Neural cell (in vitro differentiated cells): Measurements from ENCODE around the gene TOP1. TPM values are rescaled to one million over a fixed set of nuclear protein-coding genes. Genes with fewer than 3 reads are reported as not detected.

Experiments used
- H2AFZ ChIP-seq: fragments of 200-600, 300-800 bp; sonication (generic), shearing (Covaris generic); 2 replicates; pipeline ENCODE4 v1.6.0; 2014; ENCODE audit warnings: low read depth, mild to moderate bottlenecking, antibody characterized with exemption, low read length, moderate library complexity
- H3F3A ChIP-seq: fragments of 200-600 bp; shearing (Covaris generic); 2 replicates; pipeline ENCODE4 v1.6.1; 2016; ENCODE audit warnings: mild to moderate bottlenecking, moderate library complexity, mixed read lengths, antibody characterized with exemption, low read length; ENCODE audit not compliant: insufficient read depth, poor library complexity, severe bottlenecking
- H3K27ac ChIP-seq: fragments of 200-600, 300-800 bp; sonication (generic), shearing (Covaris generic); 2 replicates; pipeline ENCODE4 v1.5.1; 2014; ENCODE audit warnings: mild to moderate bottlenecking, low read length, moderate library complexity
- H3K27me3 ChIP-seq: fragments of 300-800, 200-600 bp; sonication (generic), shearing (Covaris generic); 2 replicates; pipeline ENCODE4 v1.6.0; 2014; ENCODE audit warnings: mild to moderate bottlenecking, low read depth, low read length, moderate library complexity; ENCODE audit not compliant: insufficient read depth
- H3K36me3 ChIP-seq: fragments of 300-800, 200-600 bp; sonication (generic), shearing (Covaris generic); 2 replicates; pipeline ENCODE4 v1.5.1; 2014; ENCODE audit warnings: mild to moderate bottlenecking, antibody characterized with exemption, low read length, moderate library complexity; ENCODE audit not compliant: insufficient read depth
- H3K4me2 ChIP-seq: fragments of 300-800, 200-600 bp; sonication (generic), shearing (Covaris generic); 2 replicates; pipeline ENCODE4 v1.6.0; 2014; ENCODE audit warnings: mild to moderate bottlenecking, low read length
- H3K4me3 ChIP-seq: fragments of 300-800, 200-600 bp; sonication (generic), shearing (Covaris generic); 2 replicates; pipeline ENCODE4 v1.5.1; 2014; ENCODE audit warnings: mild to moderate bottlenecking, low read length, moderate library complexity
- H3K79me2 ChIP-seq: fragments of 200-600 bp; shearing (Covaris generic); replicated peaks from 2 replicates; pipeline ENCODE4 v1.6.0; 2014; ENCODE audit warnings: mild to moderate bottlenecking, low read length, moderate library complexity; ENCODE audit not compliant: insufficient read depth
- H3K9ac ChIP-seq: fragments of 300-800, 200-600 bp; sonication (generic), shearing (Covaris generic); 2 replicates; pipeline ENCODE4 v1.6.1; 2016; ENCODE audit warnings: mild to moderate bottlenecking, low read length, mixed read lengths
- H3K9me2 ChIP-seq: fragments of 200-600 bp; shearing (Covaris generic); 2 replicates; pipeline ENCODE4 v1.6.1; 2016; ENCODE audit warnings: mild to moderate bottlenecking, low read length, mixed read lengths; ENCODE audit not compliant: insufficient read depth
- H3K9me3 ChIP-seq: fragments of 200-600, 300-800 bp; sonication (generic), shearing (Covaris generic); 2 replicates; pipeline ENCODE4 v1.6.1; 2016; ENCODE audit warnings: mild to moderate bottlenecking, mixed run types, low read length, moderate library complexity, mixed read lengths
- H4K20me1 ChIP-seq: fragments of 200-600 bp; shearing (Covaris generic); 2 replicates; pipeline ENCODE4 v1.6.1; 2016; ENCODE audit warnings: mild to moderate bottlenecking, mixed run types; ENCODE audit not compliant: insufficient read depth
- EP300 ChIP-seq: fragments of 450-650 bp; conservative IDR thresholded peaks from 2 replicates; pipeline ENCODE4 v1.6.1; 2014; ENCODE audit warnings: antibody characterized with exemption, mild to moderate bottlenecking, moderate library complexity; ENCODE audit not compliant: poor library complexity, severe bottlenecking
- MXI1 ChIP-seq: fragments of 450-650 bp; conservative IDR thresholded peaks from 2 replicates; pipeline ENCODE4 v1.6.1; 2014; ENCODE audit warnings: antibody characterized with exemption, mild to moderate bottlenecking; ENCODE audit not compliant: poor library complexity, severe bottlenecking
- POLR2AphosphoS5 ChIP-seq: IDR thresholded peaks from 2 replicates; pipeline ENCODE4 v1.6.1; 2012
- RAD21 ChIP-seq: fragments of 450-650 bp; conservative IDR thresholded peaks from 2 replicates; pipeline ENCODE4 v1.6.1; 2014; ENCODE audit warnings: antibody characterized with exemption, mild to moderate bottlenecking, moderate library complexity
- SMC3 ChIP-seq: fragments of 450-650 bp; conservative IDR thresholded peaks from 2 replicates; pipeline ENCODE4 v1.6.1; 2014; ENCODE audit warnings: antibody characterized with exemption, mild to moderate bottlenecking, moderate library complexity; ENCODE audit not compliant: poor library complexity
- polyA plus RNA-seq: library from polyadenylated mRNA; depleted of rRNA; stranded (reverse); fragments of >200 nt; gene quantifications from 2 replicates; pipeline ENCODE4 v1.2.3, GENCODE V29; 2014
- TF ChIP-seq, protein P1 (sequence below): IDR thresholded peaks from 2 replicates; pipeline ENCODE4 v1.6.1; 2012; ENCODE audit warnings: borderline replicate concordance

TOP1 gene
- polyA plus RNA-seq, 1 donor from 2014 or later: 33.2 TPM

DNA sequence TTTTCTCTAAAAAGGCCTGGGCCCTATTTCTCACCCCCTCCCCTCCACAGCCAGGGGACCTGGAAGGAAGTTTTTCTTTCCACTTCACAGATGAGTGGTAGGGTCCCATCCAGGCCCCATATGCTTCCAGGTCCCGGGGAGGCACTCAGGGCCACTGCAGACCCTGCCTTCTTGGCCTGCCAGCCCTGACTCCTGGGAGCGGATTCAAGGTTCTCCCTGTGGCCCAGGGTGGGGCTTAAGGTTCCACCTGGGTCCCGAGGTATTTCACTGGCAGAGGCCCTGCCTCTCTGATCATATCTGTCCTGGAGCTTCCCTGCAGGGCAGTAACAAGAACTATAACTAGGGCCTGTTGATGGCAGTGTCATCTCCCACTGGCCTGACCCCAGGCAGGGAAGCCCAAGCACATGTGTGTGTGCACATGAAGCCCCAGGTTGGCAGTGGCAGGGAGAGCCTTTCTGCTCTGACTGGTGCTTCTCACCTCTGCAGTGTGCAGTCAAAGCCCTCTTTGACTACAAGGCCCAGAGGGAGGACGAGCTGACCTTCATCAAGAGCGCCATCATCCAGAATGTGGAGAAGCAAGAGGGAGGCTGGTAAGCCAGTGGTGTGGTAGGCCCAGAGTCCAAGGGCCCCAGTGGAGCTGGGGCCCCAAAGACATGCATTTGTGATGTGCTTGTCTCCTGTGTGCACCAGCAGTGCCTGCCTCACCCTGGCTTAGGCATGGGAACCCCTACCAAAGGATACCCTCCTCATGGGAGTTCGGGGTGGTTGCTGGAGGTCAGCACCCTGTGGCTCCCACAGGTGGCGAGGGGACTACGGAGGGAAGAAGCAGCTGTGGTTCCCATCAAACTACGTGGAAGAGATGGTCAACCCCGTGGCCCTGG, 139.9 kb downstream of the TOP1 start:
- H3K4me3 ChIP-seq: no peak overlapping the region
- no peaks in the 10 kb centered on the region for H3F3A ChIP-seq
- H3K79me2 ChIP-seq: no peaks in the 10 kb centered on the region
- H3K9me3 ChIP-seq: no peaks in the 10 kb centered on the region
- H3K9me2 ChIP-seq: no peaks in the 10 kb centered on the region
- H2AFZ ChIP-seq: no peak overlapping the region
- H3K9ac ChIP-seq: no peak overlapping the region
- H4K20me1 ChIP-seq: no peaks in the 10 kb centered on the region
- TF ChIP-seq MXI1 (no peak), SMC3 (no peak), EP300 (no peak)
- no peak overlapping the region for H3K4me2 ChIP-seq
- no peak overlapping the region for H3K27ac ChIP-seq
- peaks cover 11% of the 10 kb centered on the region for H3K36me3 ChIP-seq
- no peaks in the 10 kb centered on the region for H3K27me3 ChIP-seq

DNA sequence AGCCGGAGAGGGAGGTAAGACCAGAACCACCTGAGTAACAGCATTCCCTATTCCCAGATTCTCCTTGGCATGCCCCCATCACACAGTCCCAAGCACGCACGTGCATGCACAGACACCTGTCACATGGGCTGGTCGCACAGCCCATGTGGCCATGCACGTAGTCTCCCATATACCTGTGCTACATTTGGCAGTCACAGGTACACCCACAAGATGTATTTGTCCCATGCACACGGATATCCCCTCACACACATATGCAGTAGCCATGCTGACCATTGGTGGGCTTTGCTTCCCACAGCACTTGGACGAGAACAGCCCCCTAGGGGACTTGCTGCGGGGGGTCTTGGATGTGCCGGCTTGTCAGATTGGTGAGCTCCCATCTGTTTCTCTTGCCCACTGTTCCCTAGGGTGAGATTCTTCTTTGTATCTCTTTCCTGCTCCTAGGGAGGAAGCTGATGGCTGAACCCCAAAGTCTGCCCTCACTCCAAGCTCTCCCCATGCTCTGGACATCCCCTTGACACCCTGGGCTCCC, 140.6 kb downstream of the TOP1 start:
- no peak overlapping the region for H3K9ac ChIP-seq
- H3K4me3 ChIP-seq: no peak overlapping the region
- H3K79me2 ChIP-seq: no peaks in the 10 kb centered on the region
- no peaks in the 10 kb centered on the region for H3K9me2 ChIP-seq
- H4K20me1 ChIP-seq: no peaks in the 10 kb centered on the region
- peaks cover 5% of the 10 kb centered on the region for H3K36me3 ChIP-seq
- no peak overlapping the region for H2AFZ ChIP-seq
- H3F3A ChIP-seq: no peaks in the 10 kb centered on the region
- H3K27ac ChIP-seq: no peak overlapping the region
- TF ChIP-seq, protein P1, sequence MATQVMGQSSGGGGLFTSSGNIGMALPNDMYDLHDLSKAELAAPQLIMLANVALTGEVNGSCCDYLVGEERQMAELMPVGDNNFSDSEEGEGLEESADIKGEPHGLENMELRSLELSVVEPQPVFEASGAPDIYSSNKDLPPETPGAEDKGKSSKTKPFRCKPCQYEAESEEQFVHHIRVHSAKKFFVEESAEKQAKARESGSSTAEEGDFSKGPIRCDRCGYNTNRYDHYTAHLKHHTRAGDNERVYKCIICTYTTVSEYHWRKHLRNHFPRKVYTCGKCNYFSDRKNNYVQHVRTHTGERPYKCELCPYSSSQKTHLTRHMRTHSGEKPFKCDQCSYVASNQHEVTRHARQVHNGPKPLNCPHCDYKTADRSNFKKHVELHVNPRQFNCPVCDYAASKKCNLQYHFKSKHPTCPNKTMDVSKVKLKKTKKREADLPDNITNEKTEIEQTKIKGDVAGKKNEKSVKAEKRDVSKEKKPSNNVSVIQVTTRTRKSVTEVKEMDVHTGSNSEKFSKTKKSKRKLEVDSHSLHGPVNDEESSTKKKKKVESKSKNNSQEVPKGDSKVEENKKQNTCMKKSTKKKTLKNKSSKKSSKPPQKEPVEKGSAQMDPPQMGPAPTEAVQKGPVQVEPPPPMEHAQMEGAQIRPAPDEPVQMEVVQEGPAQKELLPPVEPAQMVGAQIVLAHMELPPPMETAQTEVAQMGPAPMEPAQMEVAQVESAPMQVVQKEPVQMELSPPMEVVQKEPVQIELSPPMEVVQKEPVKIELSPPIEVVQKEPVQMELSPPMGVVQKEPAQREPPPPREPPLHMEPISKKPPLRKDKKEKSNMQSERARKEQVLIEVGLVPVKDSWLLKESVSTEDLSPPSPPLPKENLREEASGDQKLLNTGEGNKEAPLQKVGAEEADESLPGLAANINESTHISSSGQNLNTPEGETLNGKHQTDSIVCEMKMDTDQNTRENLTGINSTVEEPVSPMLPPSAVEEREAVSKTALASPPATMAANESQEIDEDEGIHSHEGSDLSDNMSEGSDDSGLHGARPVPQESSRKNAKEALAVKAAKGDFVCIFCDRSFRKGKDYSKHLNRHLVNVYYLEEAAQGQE: no peak
- TF ChIP-seq POLR2AphosphoS5: peak; percentile 6
- no peaks in the 10 kb centered on the region for H3K27me3 ChIP-seq
- no peaks in the 10 kb centered on the region for H3K9me3 ChIP-seq
- H3K4me2 ChIP-seq: no peak overlapping the region

DNA sequence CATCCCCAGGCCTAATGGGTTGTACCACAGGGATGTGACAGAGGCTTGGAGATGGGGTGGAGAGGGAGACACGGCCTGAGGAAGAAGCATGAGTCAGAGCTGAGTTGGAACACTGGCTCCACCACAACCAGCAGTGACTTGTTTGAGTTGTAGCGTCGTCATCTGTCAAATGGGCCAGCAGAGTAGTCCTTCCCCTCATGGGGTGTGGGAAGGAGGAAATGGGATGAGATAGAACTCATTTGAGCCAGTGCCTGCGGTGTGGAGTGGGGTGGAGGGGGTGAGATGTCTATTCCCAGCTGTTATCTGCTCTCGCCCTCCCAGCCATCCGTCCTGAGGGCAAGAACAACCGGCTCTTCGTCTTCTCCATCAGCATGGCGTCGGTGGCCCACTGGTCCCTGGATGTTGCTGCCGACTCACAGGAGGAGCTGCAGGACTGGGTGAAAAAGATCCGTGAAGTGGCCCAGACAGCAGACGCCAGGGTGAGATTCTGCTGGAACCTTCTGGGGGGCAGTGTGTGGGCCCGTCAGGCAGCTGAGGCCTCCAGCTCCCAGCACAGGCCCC, 141.2 kb downstream of the TOP1 start:
- H2AFZ ChIP-seq: no peak overlapping the region
- H3K4me3 ChIP-seq: no peak overlapping the region
- no peaks in the 10 kb centered on the region for H4K20me1 ChIP-seq
- no peak overlapping the region for H3K4me2 ChIP-seq
- H3K36me3 ChIP-seq: peaks cover 5% of the 10 kb centered on the region
- no peaks in the 10 kb centered on the region for H3K9me2 ChIP-seq
- no peaks in the 10 kb centered on the region for H3K27me3 ChIP-seq
- no peak overlapping the region for H3K27ac ChIP-seq
- no peaks in the 10 kb centered on the region for H3K9me3 ChIP-seq
- no peaks in the 10 kb centered on the region for H3F3A ChIP-seq
- H3K9ac ChIP-seq: no peak overlapping the region
- no peaks in the 10 kb centered on the region for H3K79me2 ChIP-seq
- TF ChIP-seq RAD21: no peak
